ENCODE measurements around the gene ATP10B.

ATP10B gene

GRCh38 chr5:160513485-160513884, 338.5 kb downstream of the ATP10B start:
- DNase-seq (ENCODE audit: low read depth) = no peak
